ENCODE results near the gene TMEM123. TPM values are rescaled to one million over a fixed set of nuclear protein-coding genes. Genes with fewer than 3 reads are reported as not detected.

The TMEM123 gene
- total and polyA plus RNA-seq, 2 donors (not counting 1 experiment from before 2014, with no cell fraction given), result 36.7 to 422 TPM

GRCh38 chr11:102469196-102469821 lies 16.7 kb upstream of the TMEM123 start:
- Mint-ChIP-seq H3K4me1 (peaks cover 70% of the 10 kb centered on the region), H3K4me3 (peak overlapping the region; percentile 29), H3K27me3 (peaks cover 3% of the 10 kb centered on the region), H3K27ac (peak overlapping the region; percentile 27), H3K9me3 (ENCODE audit: insufficient read depth) (no peaks in the 10 kb centered on the region)
- no peak overlapping the region for H3K4me2 ChIP-seq (replicated peaks; ENCODE audit: low read depth, low read length, poor library complexity, severe bottlenecking)
- H3K27ac ChIP-seq (ENCODE audit: low read length in 2 of 2), result no peak overlapping the region
- H3K4me3 ChIP-seq (ENCODE audit: control extremely low read depth in 1 of 5, extremely low read depth in 1 of 5, insufficient read depth in 1 of 5, low read depth in 2 of 5, low read length in 4 of 5), result no peak overlapping the region
- CTCF ChIA-PET, result no interaction called here
- no peak for TF ChIP-seq EZH2 (IDR thresholded peaks at IDR 0.05; ENCODE audit: borderline replicate concordance, insufficient read depth, low read depth, low read length, poor library complexity, severe bottlenecking)
- TF ChIP-seq, protein P1, sequence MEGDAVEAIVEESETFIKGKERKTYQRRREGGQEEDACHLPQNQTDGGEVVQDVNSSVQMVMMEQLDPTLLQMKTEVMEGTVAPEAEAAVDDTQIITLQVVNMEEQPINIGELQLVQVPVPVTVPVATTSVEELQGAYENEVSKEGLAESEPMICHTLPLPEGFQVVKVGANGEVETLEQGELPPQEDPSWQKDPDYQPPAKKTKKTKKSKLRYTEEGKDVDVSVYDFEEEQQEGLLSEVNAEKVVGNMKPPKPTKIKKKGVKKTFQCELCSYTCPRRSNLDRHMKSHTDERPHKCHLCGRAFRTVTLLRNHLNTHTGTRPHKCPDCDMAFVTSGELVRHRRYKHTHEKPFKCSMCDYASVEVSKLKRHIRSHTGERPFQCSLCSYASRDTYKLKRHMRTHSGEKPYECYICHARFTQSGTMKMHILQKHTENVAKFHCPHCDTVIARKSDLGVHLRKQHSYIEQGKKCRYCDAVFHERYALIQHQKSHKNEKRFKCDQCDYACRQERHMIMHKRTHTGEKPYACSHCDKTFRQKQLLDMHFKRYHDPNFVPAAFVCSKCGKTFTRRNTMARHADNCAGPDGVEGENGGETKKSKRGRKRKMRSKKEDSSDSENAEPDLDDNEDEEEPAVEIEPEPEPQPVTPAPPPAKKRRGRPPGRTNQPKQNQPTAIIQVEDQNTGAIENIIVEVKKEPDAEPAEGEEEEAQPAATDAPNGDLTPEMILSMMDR (IDR thresholded peaks at IDR 0.05), result no peak
- ATAC-seq (ENCODE audit: low read depth) (no peak), DNase-seq (no peak)
- no peaks in the 10 kb centered on the region for H3K27me3 ChIP-seq (replicated peaks in 1 of 4; ENCODE audit: control extremely low read depth in 1 of 4, control insufficient read depth in 3 of 4, insufficient read depth in 4 of 4, low read length in 3 of 4)
- no peaks in the 10 kb centered on the region for H3K36me3 ChIP-seq (replicated peaks in 1 of 2; ENCODE audit: control extremely low read depth in 1 of 2, control insufficient read depth in 1 of 2, extremely low read depth in 1 of 2, insufficient read depth in 2 of 2, low read length in 1 of 2)
- H3K9me3 ChIP-seq (ENCODE audit: control extremely low read depth in 1 of 3, control insufficient read depth in 2 of 3, insufficient read depth in 1 of 3, low read length in 2 of 3), result peaks cover 0 to 4% (median 0%) of the 10 kb centered on the region in 3 donors
- 100% methylated on average over 7 of the region's 8 CpGs for WGBS (ENCODE audit: insufficient coverage)
- H2AFZ ChIP-seq (ENCODE audit: insufficient read depth, low read depth, low read length, poor library complexity, severe bottlenecking), result no peak overlapping the region
- peaks cover 37 to 52% of the 10 kb centered on the region in 2 donors for H3K4me1 ChIP-seq (ENCODE audit: control insufficient read depth in 2 of 2, insufficient read depth in 2 of 2, low read length in 2 of 2)
- H4K20me1 ChIP-seq (ENCODE audit: control insufficient read depth, insufficient read depth, low read length, poor library complexity, severe bottlenecking), result no peaks in the 10 kb centered on the region
- POLR2A ChIA-PET, result no interaction called here
- no peak overlapping the region for H3K9ac ChIP-seq (ENCODE audit: low read length)
- no peaks in the 10 kb centered on the region for H3K79me2 ChIP-seq (ENCODE audit: control insufficient read depth, insufficient read depth, low read length)
- intact Hi-C loops (cut with micrococcal nuclease), result no loop called here

GRCh38 chr11:102468616-102469195 lies 16.1 kb upstream of the TMEM123 start:
- H3K4me3 Mint-ChIP-seq, result peak overlapping the region; percentile 29
- CTCF ChIA-PET, result no interaction called here
- Histone ChIP-seq H4K20me1 (ENCODE audit: control insufficient read depth, insufficient read depth, low read length, poor library complexity, severe bottlenecking) (no peaks in the 10 kb centered on the region), H3K4me2 (replicated peaks; ENCODE audit: low read depth, low read length, poor library complexity, severe bottlenecking) (no peak overlapping the region), H3K4me3 (ENCODE audit: control extremely low read depth in 1 of 5, extremely low read depth in 1 of 5, insufficient read depth in 1 of 5, low read depth in 2 of 5, low read length in 4 of 5) (no peak overlapping the region), H3K27me3 (replicated peaks in 1 of 4; ENCODE audit: control extremely low read depth in 1 of 4, control insufficient read depth in 3 of 4, insufficient read depth in 4 of 4, low read length in 3 of 4) (no peaks in the 10 kb centered on the region), H3K79me2 (ENCODE audit: control insufficient read depth, insufficient read depth, low read length) (no peaks in the 10 kb centered on the region), H2AFZ (ENCODE audit: insufficient read depth, low read depth, low read length, poor library complexity, severe bottlenecking) (no peak overlapping the region), H3K36me3 (replicated peaks in 1 of 2; ENCODE audit: control extremely low read depth in 1 of 2, control insufficient read depth in 1 of 2, extremely low read depth in 1 of 2, insufficient read depth in 2 of 2, low read length in 1 of 2) (no peaks in the 10 kb centered on the region), H3K4me1 (ENCODE audit: control insufficient read depth in 2 of 2, insufficient read depth in 2 of 2, low read length in 2 of 2) (peaks cover 33 to 46% of the 10 kb centered on the region in 2 donors), H3K9me3 (ENCODE audit: control extremely low read depth in 1 of 3, control insufficient read depth in 2 of 3, insufficient read depth in 1 of 3, low read length in 2 of 3) (peaks cover 0 to 4% (median 0%) of the 10 kb centered on the region in 3 donors), H3K27ac (ENCODE audit: low read length in 2 of 2) (no peak overlapping the region), H3K9ac (ENCODE audit: low read length) (no peak overlapping the region)
- no peak for ATAC-seq (ENCODE audit: low read depth)
- TF ChIP-seq, protein P1 (IDR thresholded peaks at IDR 0.05), result no peak
- no peak for TF ChIP-seq EZH2 (IDR thresholded peaks at IDR 0.05; ENCODE audit: borderline replicate concordance, insufficient read depth, low read depth, low read length, poor library complexity, severe bottlenecking)
- POLR2A ChIA-PET, result no interaction called here
- peaks cover 3% of the 10 kb centered on the region for H3K27me3 Mint-ChIP-seq
- peaks cover 68% of the 10 kb centered on the region for H3K4me1 Mint-ChIP-seq
- H3K27ac Mint-ChIP-seq, result no peak overlapping the region
- H3K9me3 Mint-ChIP-seq (ENCODE audit: insufficient read depth), result no peaks in the 10 kb centered on the region
- 83% methylated on average over 2 of the region's 6 CpGs for WGBS (ENCODE audit: insufficient coverage)
- no peak for DNase-seq
- intact Hi-C loops (cut with micrococcal nuclease), result no loop called here

Measured in B cell (primary cell).